A673 (cell line): ENCODE measurements around the gene CD180.

Source experiments
- CTCF ChIP-seq: fragments of 300-800, 200-600 bp; sonication (generic); conservative IDR thresholded peaks from 2 replicates; pipeline ENCODE4 v1.5.1; 2017; ENCODE audit warnings: low read depth, mild to moderate bottlenecking, antibody characterized with exemption, low read length, moderate library complexity, mixed read lengths
- EZH2 ChIP-seq: fragments of 200-600 bp; sonication (generic); IDR thresholded peaks from 2 replicates; pipeline ENCODE4 v1.6.1; 2017; ENCODE audit warnings: borderline replicate concordance, low read depth, mild to moderate bottlenecking, mixed read lengths, antibody characterized with exemption, low read length; ENCODE audit not compliant: poor library complexity, severe bottlenecking

GRCh38 chr5:67176936-67177335 lies 19.7 kb downstream of the CD180 start:
- TF ChIP-seq CTCF (no peak), EZH2 (no peak)
